Measurements from ENCODE around the gene TMEM178B. TPM values are rescaled to one million over a fixed set of nuclear protein-coding genes. Genes with fewer than 3 reads are reported as not detected.

The TMEM178B gene
- total and polyA plus RNA-seq, 12 donors = 1.2 to 54.6 (median 25.7) TPM

GRCh38 chr7:141351175-141351574 is 277.3 kb downstream of the TMEM178B start:
- H3K27me3 ChIP-seq = no peaks in the 10 kb centered on the region
- intact Hi-C loops (cut with DNase I) = no loop called here
- H3K4me3 ChIP-seq = no peak overlapping the region
- H3K9me3 ChIP-seq = no peaks in the 10 kb centered on the region
- DNase-seq (no peak), ATAC-seq (peak in 1 of 8 donors; percentile 42)
- H3K27ac ChIP-seq = no peak overlapping the region
- H3K4me1 ChIP-seq = peaks cover 3 to 22% (median 16%) of the 10 kb centered on the region in 9 donors
- 63 to 80% methylated on average over 3 of the region's 3 CpGs for WGBS, 2 donors
- H3K36me3 ChIP-seq = no peaks in the 10 kb centered on the region
- TF ChIP-seq CTCF (IDR thresholded peaks at IDR 0.05) = no peak

GRCh38 chr7:141352955-141353354 is 279.1 kb downstream of the TMEM178B start:
- Histone ChIP-seq H3K27ac (no peak overlapping the region), H3K4me1 (peaks cover 3 to 25% (median 17%) of the 10 kb centered on the region in 9 donors), H3K4me3 (no peak overlapping the region), H3K27me3 (no peaks in the 10 kb centered on the region), H3K36me3 (no peaks in the 10 kb centered on the region), H3K9me3 (no peaks in the 10 kb centered on the region)
- 77 to 85% methylated on average over 3 of the region's 3 CpGs for WGBS, 2 donors
- TF ChIP-seq CTCF (IDR thresholded peaks at IDR 0.05) = no peak
- ATAC-seq (no peak), DNase-seq (no peak)
- intact Hi-C loops (cut with DNase I) = no loop called here

GRCh38 chr7:141354251-141354650 is 280.4 kb downstream of the TMEM178B start:
- 65 to 68% methylated on average over 1 of the region's 1 CpG for WGBS, 2 donors
- Histone ChIP-seq H3K4me1 (peaks cover 3 to 25% (median 17%) of the 10 kb centered on the region in 9 donors), H3K9me3 (no peaks in the 10 kb centered on the region), H3K36me3 (no peaks in the 10 kb centered on the region), H3K27ac (peak overlapping the region in 3 of 10 donors; percentile 10 to 37 (median 31)), H3K4me3 (no peak overlapping the region), H3K27me3 (no peaks in the 10 kb centered on the region)
- TF ChIP-seq CTCF (IDR thresholded peaks at IDR 0.05) = no peak
- intact Hi-C loops (cut with DNase I) = no loop called here
- ATAC-seq (peak in 1 of 8 donors; percentile 38), DNase-seq (no peak)

- Histone ChIP-seq H3K36me3 (no peaks in the 10 kb centered on the region), H3K27me3 (no peaks in the 10 kb centered on the region), H3K4me1 (peaks cover 3 to 25% (median 18%) of the 10 kb centered on the region in 9 donors), H3K9me3 (no peaks in the 10 kb centered on the region), H3K27ac (peak overlapping the region in 2 of 10 donors; percentile 31 to 37), H3K4me3 (no peak overlapping the region)
- ATAC-seq = peak in 4 of 8 donors; percentile 19 to 51 (median 38)
- intact Hi-C loops (cut with DNase I) = no loop called here
- 3 to 27% methylated on average over 1 of the region's 1 CpG for WGBS, 2 donors
- DNase-seq = no peak
- no peak for TF ChIP-seq CTCF (IDR thresholded peaks at IDR 0.05)
Observed at GRCh38 chr7:141355032-141355431, 281.2 kb downstream of the TMEM178B start.
